ENCODE data around the gene UBTF.

UBTF gene

GRCh38 chr17:44205962-44206824 lies 13.3 kb downstream of the UBTF start:
- H3K9me3 ChIP-seq (ENCODE audit: severe bottlenecking) = no peaks in the 10 kb centered on the region
- peaks cover 51% of the 10 kb centered on the region for H3K36me3 ChIP-seq
- TF ChIP-seq, protein P1, sequence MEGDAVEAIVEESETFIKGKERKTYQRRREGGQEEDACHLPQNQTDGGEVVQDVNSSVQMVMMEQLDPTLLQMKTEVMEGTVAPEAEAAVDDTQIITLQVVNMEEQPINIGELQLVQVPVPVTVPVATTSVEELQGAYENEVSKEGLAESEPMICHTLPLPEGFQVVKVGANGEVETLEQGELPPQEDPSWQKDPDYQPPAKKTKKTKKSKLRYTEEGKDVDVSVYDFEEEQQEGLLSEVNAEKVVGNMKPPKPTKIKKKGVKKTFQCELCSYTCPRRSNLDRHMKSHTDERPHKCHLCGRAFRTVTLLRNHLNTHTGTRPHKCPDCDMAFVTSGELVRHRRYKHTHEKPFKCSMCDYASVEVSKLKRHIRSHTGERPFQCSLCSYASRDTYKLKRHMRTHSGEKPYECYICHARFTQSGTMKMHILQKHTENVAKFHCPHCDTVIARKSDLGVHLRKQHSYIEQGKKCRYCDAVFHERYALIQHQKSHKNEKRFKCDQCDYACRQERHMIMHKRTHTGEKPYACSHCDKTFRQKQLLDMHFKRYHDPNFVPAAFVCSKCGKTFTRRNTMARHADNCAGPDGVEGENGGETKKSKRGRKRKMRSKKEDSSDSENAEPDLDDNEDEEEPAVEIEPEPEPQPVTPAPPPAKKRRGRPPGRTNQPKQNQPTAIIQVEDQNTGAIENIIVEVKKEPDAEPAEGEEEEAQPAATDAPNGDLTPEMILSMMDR (IDR thresholded peaks at IDR 0.05; ENCODE audit: low read depth, low read length) = peak; percentile 49; the same call in 1 of the 2 replicates
- H3K27me3 ChIP-seq (ENCODE audit: insufficient read depth, low read depth, severe bottlenecking) = no peaks in the 10 kb centered on the region
- no peak overlapping the region for H3K27ac ChIP-seq
- DNase-seq = peak; percentile 50
- H3K4me3 ChIP-seq (ENCODE audit: low read depth, low read length) = no peak overlapping the region

GRCh38 chr17:44204441-44204882 lies 15.0 kb downstream of the UBTF start:
- H3K27ac ChIP-seq = no peak overlapping the region
- peaks cover 36% of the 10 kb centered on the region for H3K36me3 ChIP-seq
- no peaks in the 10 kb centered on the region for H3K9me3 ChIP-seq (ENCODE audit: severe bottlenecking)
- TF ChIP-seq, protein P1 (IDR thresholded peaks at IDR 0.05; ENCODE audit: low read depth, low read length) = no peak
- no peaks in the 10 kb centered on the region for H3K27me3 ChIP-seq (ENCODE audit: insufficient read depth, low read depth, severe bottlenecking)
- DNase-seq = no peak
- H3K4me3 ChIP-seq (ENCODE audit: low read depth, low read length) = no peak overlapping the region

DNA sequence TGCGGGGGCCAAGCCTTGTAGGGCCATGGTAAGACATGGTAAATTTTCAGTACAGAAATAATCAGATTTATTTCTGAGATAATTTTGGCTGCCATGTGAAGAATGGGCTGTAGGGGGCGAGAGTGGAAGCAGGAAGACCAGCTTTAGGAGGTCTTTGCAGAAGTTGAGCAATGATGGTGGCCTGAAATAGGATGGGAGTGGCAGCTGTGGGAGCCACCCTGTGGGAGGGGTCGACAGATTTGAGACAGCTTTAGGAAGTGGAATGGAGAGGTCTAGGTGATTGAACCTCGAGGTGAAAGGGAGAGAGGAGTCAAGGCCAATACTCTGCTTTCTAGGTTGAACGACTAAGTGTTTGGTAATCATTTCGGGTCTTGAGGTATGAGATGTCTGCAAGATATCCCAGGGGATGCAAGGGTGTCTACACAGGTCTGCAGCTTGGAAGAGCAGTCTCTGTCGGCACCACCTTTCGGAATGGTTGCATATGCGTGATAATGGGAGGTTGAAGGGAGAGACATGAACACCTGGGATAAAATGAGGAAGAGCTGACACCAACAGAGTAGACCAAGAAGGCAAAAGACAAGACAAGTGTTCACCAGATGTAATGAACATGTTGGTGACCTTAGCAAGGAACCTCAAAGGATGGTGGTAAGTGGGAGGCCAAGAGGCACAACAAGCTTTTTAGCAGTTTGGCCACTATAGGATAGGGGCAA lies 15.6 kb downstream of the UBTF start:
- Histone ChIP-seq H3K27me3 (ENCODE audit: insufficient read depth, low read depth, severe bottlenecking) (no peaks in the 10 kb centered on the region), H3K4me3 (ENCODE audit: low read depth, low read length) (no peak overlapping the region), H3K27ac (no peak overlapping the region), H3K9me3 (ENCODE audit: severe bottlenecking) (no peaks in the 10 kb centered on the region), H3K36me3 (peaks cover 30% of the 10 kb centered on the region)
- TF ChIP-seq, protein P1 (IDR thresholded peaks at IDR 0.05; ENCODE audit: low read depth, low read length) = peak; percentile 74
- peak; percentile 78 for DNase-seq

DNA sequence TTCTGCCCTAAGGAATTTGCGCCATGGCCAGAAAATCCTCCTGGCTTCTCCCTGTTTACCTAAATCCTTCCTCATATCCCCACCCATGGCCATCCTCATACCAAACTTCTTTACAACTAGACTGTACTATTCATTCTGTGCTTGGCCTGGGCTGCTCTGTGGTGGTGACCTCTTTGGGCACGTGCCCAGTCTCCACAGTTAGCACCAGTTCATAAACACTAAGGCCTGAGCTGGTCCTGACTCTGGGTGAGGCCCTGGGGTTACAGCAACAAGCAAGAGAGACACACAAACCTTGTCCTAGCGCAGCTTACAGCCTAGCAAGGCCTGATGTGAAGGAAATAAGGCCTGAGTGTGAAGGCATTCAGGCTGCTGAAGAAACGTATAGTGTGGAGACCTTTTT lies 16.7 kb downstream of the UBTF start:
- no peaks in the 10 kb centered on the region for H3K9me3 ChIP-seq (ENCODE audit: severe bottlenecking)
- H3K27me3 ChIP-seq (ENCODE audit: insufficient read depth, low read depth, severe bottlenecking) = no peaks in the 10 kb centered on the region
- no peak for DNase-seq
- H3K27ac ChIP-seq = no peak overlapping the region
- TF ChIP-seq, protein P1 (IDR thresholded peaks at IDR 0.05; ENCODE audit: low read depth, low read length) = no peak
- peaks cover 23% of the 10 kb centered on the region for H3K36me3 ChIP-seq
- no peak overlapping the region for H3K4me3 ChIP-seq (ENCODE audit: low read depth, low read length)

- H3K9me3 ChIP-seq (ENCODE audit: severe bottlenecking) = no peaks in the 10 kb centered on the region
- H3K36me3 ChIP-seq = peaks cover 23% of the 10 kb centered on the region
- peak overlapping the region; percentile 89 for H3K27ac ChIP-seq
- H3K4me3 ChIP-seq (ENCODE audit: low read depth, low read length) = peak overlapping the region; percentile 55
- no peaks in the 10 kb centered on the region for H3K27me3 ChIP-seq (ENCODE audit: insufficient read depth, low read depth, severe bottlenecking)
- DNase-seq = peak; percentile 68
- TF ChIP-seq, protein P1 (IDR thresholded peaks at IDR 0.05; ENCODE audit: low read depth, low read length) = no peak
Observed at GRCh38 chr17:44200478-44201155, 18.9 kb downstream of the UBTF start.
